RWPE2 (cell line): ENCODE measurements around the gene PSG5.
A peak's percentile ranks its signal among the peaks of the same experiment; 100 is the strongest.
"Not testable (repeated sequence)": the region's sequence is repeated elsewhere in the genome, so short reads cannot be mapped to it uniquely, and the experiment has no call there.

Source experiments
- ATAC-seq: fragments of 200-7000 bp; cut with Tn5 transposase; 3 replicates; pipeline ENCODE4 v1.9.1; 2021; ENCODE audit warnings: low read depth
- DNase-seq: peaks from one replicate; pipeline ENCODE4 v3.0.0-alpha.2; 2020; ENCODE audit warnings: low spot score
- H3K27ac ChIP-seq: fragments of 450-650 bp; 2 replicates; pipeline ENCODE4 v1.5.1; 2017; ENCODE audit warnings: mild to moderate bottlenecking; ENCODE audit not compliant: poor library complexity, severe bottlenecking
- H3K27me3 ChIP-seq: fragments of 250-450 bp; sonication (Bioruptor Pico); 2 replicates; pipeline ENCODE4 v1.5.1; 2021; ENCODE audit warnings: mild to moderate bottlenecking, moderate library complexity; ENCODE audit not compliant: insufficient read depth, poor library complexity, severe bottlenecking
- H3K36me3 ChIP-seq: fragments of 250-450 bp; sonication (Bioruptor Pico); 2 replicates; pipeline ENCODE4 v1.5.1; 2020; ENCODE audit warnings: low read depth, mild to moderate bottlenecking, moderate library complexity
- H3K4me1 ChIP-seq: fragments of 250-450 bp; sonication (Bioruptor Pico); 2 replicates; pipeline ENCODE4 v1.5.1; 2021; ENCODE audit warnings: mild to moderate bottlenecking, moderate library complexity; ENCODE audit not compliant: insufficient read depth, poor library complexity, severe bottlenecking
- H3K4me3 ChIP-seq: fragments of 250-450 bp; sonication (Bioruptor Pico); 2 replicates; pipeline ENCODE4 v1.5.1; 2021; ENCODE audit warnings: mild to moderate bottlenecking, moderate library complexity; ENCODE audit not compliant: severe bottlenecking
- H3K9me3 ChIP-seq: fragments of 250-450 bp; sonication (Bioruptor Pico); 2 replicates; pipeline ENCODE4 v1.5.1; 2021; ENCODE audit warnings: mild to moderate bottlenecking, moderate library complexity; ENCODE audit not compliant: severe bottlenecking
- CTCF ChIP-seq: fragments of 450-650 bp; IDR thresholded peaks from one replicate; pipeline ENCODE4 v1.5.1; 2017; ENCODE audit warnings: mild to moderate bottlenecking, moderate library complexity; ENCODE audit not compliant: poor library complexity, severe bottlenecking

The PSG5 gene

GRCh38 chr19:43198686-43199419, 12.5 kb upstream of the PSG5 start:
- peak; percentile 13 for TF ChIP-seq CTCF
- not testable (repeated sequence) for DNase-seq

GRCh38 chr19:43197666-43198397, 11.5 kb upstream of the PSG5 start:
- not testable (repeated sequence) for H3K4me3 ChIP-seq, H3K9me3 ChIP-seq, DNase-seq, H3K27ac ChIP-seq, H3K27me3 ChIP-seq, H3K36me3 ChIP-seq, ATAC-seq
- H3K4me1 ChIP-seq, result peaks cover 27% of the 10 kb centered on the region

More at GRCh38 chr19:43198686-43199419, 12.5 kb upstream of the PSG5 start:
- peaks cover 27% of the 10 kb centered on the region for H3K4me1 ChIP-seq
- not testable (repeated sequence) for H3K36me3 ChIP-seq, H3K27me3 ChIP-seq, ATAC-seq, H3K4me3 ChIP-seq, H3K9me3 ChIP-seq
- H3K27ac ChIP-seq, result peak overlapping the region; percentile 99

GRCh38 chr19:43194397-43194796, 8.1 kb upstream of the PSG5 start:
- not testable (repeated sequence) for H3K27me3 ChIP-seq, H3K9me3 ChIP-seq, H3K36me3 ChIP-seq, H3K4me1 ChIP-seq, ATAC-seq, H3K27ac ChIP-seq, H3K4me3 ChIP-seq, DNase-seq

GRCh38 chr19:43192381-43193155, 6.2 kb upstream of the PSG5 start:
- not testable (repeated sequence) for H3K4me1 ChIP-seq, H3K9me3 ChIP-seq, H3K27ac ChIP-seq, DNase-seq, H3K27me3 ChIP-seq, H3K4me3 ChIP-seq, ATAC-seq, H3K36me3 ChIP-seq

GRCh38 chr19:43188092-43188491, 1.8 kb upstream of the PSG5 start:
- not testable (repeated sequence) for H3K4me3 ChIP-seq, H3K36me3 ChIP-seq, H3K27ac ChIP-seq, DNase-seq, H3K4me1 ChIP-seq, ATAC-seq, H3K27me3 ChIP-seq, H3K9me3 ChIP-seq
- peak; percentile 27 for TF ChIP-seq CTCF

GRCh38 chr19:43181869-43182771, 4.2 kb downstream of the PSG5 start:
- Histone ChIP-seq H3K4me1 (peaks cover 26% of the 10 kb centered on the region), H3K27ac (peak overlapping the region; percentile 100)
- H3K4me3 ChIP-seq, H3K9me3 ChIP-seq, H3K27me3 ChIP-seq, H3K36me3 ChIP-seq: not testable (repeated sequence)
- peak; percentile 91 for ATAC-seq
- peak; percentile 67 for DNase-seq
